GM19438 (cell line): Measurements from ENCODE around the gene DVL1.

Source experiments
- ATAC-seq: cut with Tn5 transposase; IDR thresholded peaks from one replicate; pipeline ENCODE4 v1.9.1; 2021; ENCODE audit warnings: low read depth; ENCODE audit not compliant: unreplicated experiment

DVL1 gene

GRCh38 chr1:1286313-1287261 lies 62.6 kb downstream of the DVL1 start:
- no peak for ATAC-seq

GRCh38 chr1:1285611-1286311 lies 63.5 kb downstream of the DVL1 start:
- no peak for ATAC-seq
